GM19463 (cell line): ENCODE data around the gene NTRK2.
A peak's percentile ranks its signal among the peaks of the same experiment; 100 is the strongest.
"Not testable (repeated sequence)": the region's sequence is repeated elsewhere in the genome, so short reads cannot be mapped to it uniquely, and the experiment has no call there.

Source experiments
- ATAC-seq: cut with Tn5 transposase; IDR thresholded peaks from one replicate; pipeline ENCODE4 v1.9.1; 2021; ENCODE audit warnings: mild to moderate bottlenecking, moderate library complexity; ENCODE audit not compliant: unreplicated experiment

NTRK2 gene

GRCh38 chr9:85045271-85045670, 375.7 kb downstream of the NTRK2 start:
- ATAC-seq = no peak

- no peak for ATAC-seq
Observed at GRCh38 chr9:85046475-85046874, 376.9 kb downstream of the NTRK2 start.

GRCh38 chr9:85053206-85053786, 383.8 kb downstream of the NTRK2 start:
- ATAC-seq = no peak

GRCh38 chr9:85054017-85054416, 384.5 kb downstream of the NTRK2 start:
- ATAC-seq = no peak

- peak; percentile 53 for ATAC-seq
Observed at GRCh38 chr9:85055506-85056202, 386.1 kb downstream of the NTRK2 start.

GRCh38 chr9:85056203-85056572, 386.7 kb downstream of the NTRK2 start:
- ATAC-seq = peak; percentile 71

- no peak for ATAC-seq
Observed at GRCh38 chr9:85061969-85062368, 392.4 kb downstream of the NTRK2 start.

- no peak for ATAC-seq
Observed at GRCh38 chr9:85062385-85063022, 393.0 kb downstream of the NTRK2 start.

- no peak for ATAC-seq
Observed at GRCh38 chr9:85064811-85065371, 395.4 kb downstream of the NTRK2 start.

GRCh38 chr9:85067792-85068191, 398.3 kb downstream of the NTRK2 start:
- ATAC-seq = no peak

- not testable (repeated sequence) for ATAC-seq
Observed at GRCh38 chr9:85069421-85069820, 399.9 kb downstream of the NTRK2 start.
